ENCODE results near the gene B3GLCT. TPM values are rescaled to one million over a fixed set of nuclear protein-coding genes. Genes with fewer than 3 reads are reported as not detected.

B3GLCT gene
- total RNA-seq, 1 experiment from 2014 or later, result 3.2 TPM

DNA sequence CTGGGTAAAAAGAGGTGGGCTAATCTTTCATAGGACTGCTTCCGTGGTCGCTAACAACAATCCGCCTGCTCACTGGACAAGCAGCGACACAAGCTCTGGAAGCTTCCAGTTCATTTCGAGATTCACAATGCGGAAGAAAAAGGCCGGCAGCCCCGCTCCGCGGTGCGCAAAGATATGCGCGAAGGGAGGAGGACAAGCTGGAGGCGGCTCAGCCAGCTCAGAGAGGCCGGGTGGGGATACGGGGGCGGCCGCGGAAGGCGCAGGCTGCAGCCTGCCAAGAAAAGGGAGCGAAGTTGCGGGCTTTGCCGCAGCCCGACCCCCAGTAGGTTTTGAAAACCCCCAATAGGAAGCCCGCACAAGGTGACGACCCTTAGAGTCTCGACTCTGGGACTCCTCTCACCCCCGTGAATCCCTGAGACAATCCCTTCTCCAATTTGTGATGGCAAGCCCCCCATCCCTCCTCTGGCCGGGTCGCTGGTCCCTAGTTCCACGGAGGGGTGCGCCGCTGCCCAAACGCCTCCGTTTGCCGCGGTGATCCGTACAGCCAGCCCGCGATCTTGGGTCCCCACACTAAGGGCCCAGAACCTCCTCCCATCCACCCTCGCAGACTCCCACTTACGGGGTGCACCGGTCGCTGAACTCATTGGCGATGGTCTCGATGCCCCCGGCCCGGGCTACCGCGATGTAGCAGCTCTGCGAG, 38.8 kb upstream of the B3GLCT start:
- ChIA-PET CTCF (no interaction called here), POLR2A (ENCODE audit: unreplicated experiment) (no interaction called here)
- H3K4me2 ChIP-seq (ENCODE audit: low read length), result peak overlapping the region; percentile 89
- H3K36me3 ChIP-seq (ENCODE audit: low read depth, low read length), result peaks cover 18% of the 10 kb centered on the region
- TF ChIP-seq EZH2phosphoT487 (IDR thresholded peaks at IDR 0.05; ENCODE audit: borderline replicate concordance, low read length) (no peak), EZH2 (IDR thresholded peaks at IDR 0.05; ENCODE audit: low read length, unreplicated experiment) (no peak)
- TF ChIP-seq, protein P1, sequence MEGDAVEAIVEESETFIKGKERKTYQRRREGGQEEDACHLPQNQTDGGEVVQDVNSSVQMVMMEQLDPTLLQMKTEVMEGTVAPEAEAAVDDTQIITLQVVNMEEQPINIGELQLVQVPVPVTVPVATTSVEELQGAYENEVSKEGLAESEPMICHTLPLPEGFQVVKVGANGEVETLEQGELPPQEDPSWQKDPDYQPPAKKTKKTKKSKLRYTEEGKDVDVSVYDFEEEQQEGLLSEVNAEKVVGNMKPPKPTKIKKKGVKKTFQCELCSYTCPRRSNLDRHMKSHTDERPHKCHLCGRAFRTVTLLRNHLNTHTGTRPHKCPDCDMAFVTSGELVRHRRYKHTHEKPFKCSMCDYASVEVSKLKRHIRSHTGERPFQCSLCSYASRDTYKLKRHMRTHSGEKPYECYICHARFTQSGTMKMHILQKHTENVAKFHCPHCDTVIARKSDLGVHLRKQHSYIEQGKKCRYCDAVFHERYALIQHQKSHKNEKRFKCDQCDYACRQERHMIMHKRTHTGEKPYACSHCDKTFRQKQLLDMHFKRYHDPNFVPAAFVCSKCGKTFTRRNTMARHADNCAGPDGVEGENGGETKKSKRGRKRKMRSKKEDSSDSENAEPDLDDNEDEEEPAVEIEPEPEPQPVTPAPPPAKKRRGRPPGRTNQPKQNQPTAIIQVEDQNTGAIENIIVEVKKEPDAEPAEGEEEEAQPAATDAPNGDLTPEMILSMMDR (conservative IDR thresholded peaks at IDR 0.05; ENCODE audit: low read depth, low read length), result no peak
- peak overlapping the region; percentile 90 for H2AFZ ChIP-seq (ENCODE audit: low read length)
- peak overlapping the region; percentile 96 for H3K4me3 ChIP-seq (ENCODE audit: low read length)
- intact Hi-C loops (cut with micrococcal nuclease), result loop anchor here (2.0 to 5.0 kb wide), 4 partner anchors 22 to 694 kb away; partner anchors contain the start of gene HMGB1
- H3K9me3 ChIP-seq (ENCODE audit: low read length), result no peaks in the 10 kb centered on the region
- H4K20me1 ChIP-seq (ENCODE audit: low read length), result peaks cover 27% of the 10 kb centered on the region
- H3K9ac ChIP-seq (ENCODE audit: low read length), result peak overlapping the region; percentile 85
- H3K27me3 ChIP-seq (ENCODE audit: low read length), result no peaks in the 10 kb centered on the region
- ATAC-seq, result peak; percentile 4; the same call in 1 of the 2 replicates
- DNase-seq, result peak; percentile 38
- 0 out of 2 replicates have a peak overlapping the region, but pooled peaks have one; percentile 39 for H3K27ac ChIP-seq (ENCODE audit: low read length)
- no peaks in the 10 kb centered on the region for H3F3A ChIP-seq (ENCODE audit: low read length, unreplicated experiment)
- no peaks in the 10 kb centered on the region for H3K9me2 ChIP-seq (replicated peaks; ENCODE audit: low read length)
- no TSS peak for BruUV-seq (replicated peaks)
- H3K4me1 ChIP-seq (ENCODE audit: insufficient read depth, low read length), result peaks cover 22% of the 10 kb centered on the region
- H3K79me2 ChIP-seq (ENCODE audit: low read length), result peaks cover 54% of the 10 kb centered on the region

DNA sequence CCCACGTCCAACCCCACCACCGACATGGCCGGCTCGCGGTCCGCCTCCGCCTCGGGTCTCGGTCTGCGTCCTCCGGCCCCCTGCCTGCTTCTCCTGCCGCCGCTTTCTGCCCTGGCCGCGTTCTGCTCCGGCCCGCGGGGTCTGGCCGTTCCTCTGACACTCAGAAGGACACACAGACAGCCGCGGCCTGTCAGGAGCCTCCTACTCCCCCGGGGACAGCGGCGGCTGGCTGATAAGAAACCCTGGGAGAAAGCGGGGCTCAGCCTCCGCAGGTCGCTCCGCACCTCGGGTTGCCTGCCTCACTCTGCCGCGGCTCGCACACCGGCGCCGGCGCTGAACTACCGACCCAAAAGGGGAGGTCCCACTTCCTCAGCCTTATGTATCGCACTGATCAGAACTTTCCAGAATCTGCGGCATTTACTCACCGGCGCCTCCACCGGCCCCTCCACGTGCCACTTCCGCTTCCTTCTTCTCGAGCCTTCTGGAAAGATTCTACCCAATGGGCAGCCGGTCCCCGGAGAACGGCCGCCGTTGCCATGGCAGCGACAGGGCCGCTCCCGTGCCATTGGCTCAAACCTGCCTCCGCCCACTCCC, 38.1 kb upstream of the B3GLCT start, which contains the start of gene HSPH1:
Gene HSPH1 (minus strand): TSS at position 348 of the 594 bp plus-strand sequence. CDS start 322 bp downstream, at position 26.
- Histone ChIP-seq H3F3A (ENCODE audit: low read length, unreplicated experiment) (no peaks in the 10 kb centered on the region), H3K4me3 (ENCODE audit: low read length) (peak within 1 kb of the TSS; percentile 96), H3K4me1 (ENCODE audit: insufficient read depth, low read length) (peaks cover 29% of the 10 kb centered on the region), H3K9me2 (replicated peaks; ENCODE audit: low read length) (no peaks in the 10 kb centered on the region), H2AFZ (ENCODE audit: low read length) (peak within 1 kb of the TSS; percentile 90), H4K20me1 (ENCODE audit: low read length) (peaks cover 27% of the 10 kb centered on the region), H3K36me3 (ENCODE audit: low read depth, low read length) (peaks cover 17% of the 10 kb centered on the region), H3K27ac (ENCODE audit: low read length) (peak within 1 kb of the TSS; percentile 40; the same call in 1 of the 2 replicates), H3K27me3 (ENCODE audit: low read length) (no peaks in the 10 kb centered on the region), H3K9ac (ENCODE audit: low read length) (peak within 1 kb of the TSS; percentile 85), H3K4me2 (ENCODE audit: low read length) (peak within 1 kb of the TSS; percentile 89), H3K9me3 (ENCODE audit: low read length) (no peaks in the 10 kb centered on the region), H3K79me2 (ENCODE audit: low read length) (peaks cover 51% of the 10 kb centered on the region)
- POLR2A ChIA-PET (ENCODE audit: unreplicated experiment), result no interaction called here
- DNase-seq, result peak; percentile 95
- peak; percentile 82 for ATAC-seq
- CTCF ChIA-PET, result no interaction called here
- intact Hi-C loops (cut with micrococcal nuclease), result loop anchor here (1.0 to 5.0 kb wide), 5 partner anchors 11 to 694 kb away; partner anchors contain the start of gene HMGB1
- no peak for TF ChIP-seq EZH2phosphoT487 (IDR thresholded peaks at IDR 0.05; ENCODE audit: borderline replicate concordance, low read length)
- TF ChIP-seq EZH2 (IDR thresholded peaks at IDR 0.05; ENCODE audit: low read length, unreplicated experiment), result no peak
- TF ChIP-seq, protein P1 (conservative IDR thresholded peaks at IDR 0.05; ENCODE audit: low read depth, low read length), result 0 out of 2 replicates have a peak, but pooled peaks have one; percentile 12
- BruUV-seq (replicated peaks), result no TSS peak

All from PC-3 (cell line).